ENCODE results near the gene TSPO2.

- TF ChIP-seq POLR2A (IDR thresholded peaks at IDR 0.05) (no peak), CTCF (IDR thresholded peaks at IDR 0.05) (no peak), POLR2AphosphoS5 (IDR thresholded peaks at IDR 0.05) (no peak)
Observed at GRCh38 chr6:41083072-41083471, 40.8 kb downstream of the TSPO2 start.

Data from prostate gland (tissue), 2 donors.